OCI-LY1 (cell line): ENCODE data around the gene UQCC5.

ENCODE experiments used
- H2AFZ ChIP-seq: fragments of 200-600 bp; sonication (generic), shearing (Covaris generic); 2 replicates; pipeline ENCODE4 v1.6.0; 2014; ENCODE audit warnings: antibody characterized with exemption, mild to moderate bottlenecking, low read length
- H3F3A ChIP-seq: fragments of 200-600 bp; sonication (generic), shearing (Covaris generic); 2 replicates; pipeline ENCODE4 v1.6.0; 2014; ENCODE audit warnings: mild to moderate bottlenecking, antibody characterized with exemption, low read length, moderate library complexity; ENCODE audit not compliant: insufficient read depth
- H3K27ac ChIP-seq: fragments of 200-600 bp; sonication (generic); 2 replicates; pipeline ENCODE4 v1.5.1; 2014; ENCODE audit warnings: low read length, mixed run types, mild to moderate bottlenecking, low read depth; ENCODE audit not compliant: poor library complexity, severe bottlenecking
- H3K27me3 ChIP-seq: fragments of 200-600 bp; sonication (generic); 2 replicates; pipeline ENCODE4 v1.6.0; 2014; ENCODE audit warnings: antibody characterized with exemption, mild to moderate bottlenecking, low read length, moderate library complexity; ENCODE audit not compliant: insufficient read depth
- H3K36me3 ChIP-seq: fragments of 200-600 bp; sonication (generic); 2 replicates; pipeline ENCODE4 v1.6.1; 2014; ENCODE audit warnings: mild to moderate bottlenecking, antibody characterized with exemption, low read length, moderate library complexity, mixed read lengths; ENCODE audit not compliant: insufficient read depth
- H3K4me1 ChIP-seq: fragments of 200-600 bp; sonication (generic); 2 replicates; pipeline ENCODE4 v1.5.1; 2014; ENCODE audit warnings: mild to moderate bottlenecking, low read length, moderate library complexity; ENCODE audit not compliant: insufficient read depth, severe bottlenecking
- H3K4me2 ChIP-seq: fragments of 200-600 bp; sonication (generic), shearing (Covaris generic); 2 replicates; pipeline ENCODE4 v1.6.1; 2014; ENCODE audit warnings: low read length
- H3K4me3 ChIP-seq: fragments of 200-600 bp; sonication (generic); 2 replicates; pipeline ENCODE4 v1.5.1; 2014; ENCODE audit warnings: low read length, low read depth, mild to moderate bottlenecking, mixed read lengths; ENCODE audit not compliant: poor library complexity, severe bottlenecking
- H3K79me2 ChIP-seq: fragments of 200-600 bp; shearing (Covaris generic); 2 replicates; pipeline ENCODE4 v1.6.1; 2016; ENCODE audit warnings: mixed run types, low read length, mixed read lengths; ENCODE audit not compliant: insufficient read depth
- H3K9ac ChIP-seq: fragments of 200-600 bp; sonication (generic), shearing (Covaris generic); 2 replicates; pipeline ENCODE4 v1.6.1; 2014; ENCODE audit warnings: mild to moderate bottlenecking, low read length, mixed read lengths
- H3K9me2 ChIP-seq: fragments of 200-600 bp; sonication (generic), shearing (Covaris generic); 2 replicates; pipeline ENCODE4 v1.6.1; 2014; ENCODE audit warnings: low read depth, mild to moderate bottlenecking, low read length, mixed read lengths
- H3K9me3 ChIP-seq: fragments of 200-600 bp; shearing (Covaris generic); 2 replicates; pipeline ENCODE4 v1.6.1; 2014; ENCODE audit warnings: low read length, mixed read lengths
- H4K20me1 ChIP-seq: fragments of 200-600 bp; sonication (generic), shearing (Covaris generic); 2 replicates; pipeline ENCODE4 v1.6.0; 2016; ENCODE audit warnings: mild to moderate bottlenecking, low read length; ENCODE audit not compliant: insufficient read depth
- CTCF ChIP-seq: fragments of 200-600 bp; sonication (generic), shearing (Covaris generic); IDR thresholded peaks from 2 replicates; pipeline ENCODE4 v1.5.1; 2017; ENCODE audit warnings: mild to moderate bottlenecking, antibody characterized with exemption, low read length, moderate library complexity, mixed read lengths
- EZH2 ChIP-seq: fragments of 200-600 bp; sonication (generic), shearing (Covaris generic); IDR thresholded peaks from 2 replicates; pipeline ENCODE4 v1.8.0; 2017; ENCODE audit warnings: borderline replicate concordance, mixed run types, mild to moderate bottlenecking, antibody characterized with exemption, low read length, moderate library complexity, mixed read lengths

The UQCC5 gene

GRCh38 chr3:52502808-52503350, 33.5 kb upstream of the UQCC5 start:
- Histone ChIP-seq H3K9ac (no peak overlapping the region), H3K79me2 (no peaks in the 10 kb centered on the region), H3K9me3 (no peaks in the 10 kb centered on the region), H3K27ac (no peak overlapping the region), H4K20me1 (no peaks in the 10 kb centered on the region), H3K9me2 (no peaks in the 10 kb centered on the region), H3K4me2 (no peak overlapping the region), H2AFZ (no peak overlapping the region), H3K4me3 (no peak overlapping the region), H3K36me3 (no peaks in the 10 kb centered on the region), H3K4me1 (no peaks in the 10 kb centered on the region), H3K27me3 (peaks cover 1% of the 10 kb centered on the region), H3F3A (no peaks in the 10 kb centered on the region)
- TF ChIP-seq EZH2 (no peak), CTCF (no peak)

GRCh38 chr3:52503788-52504424, 32.5 kb upstream of the UQCC5 start:
- H3K36me3 ChIP-seq: no peaks in the 10 kb centered on the region
- H2AFZ ChIP-seq: no peak overlapping the region
- H3F3A ChIP-seq: no peaks in the 10 kb centered on the region
- H3K27ac ChIP-seq: no peak overlapping the region
- H3K9ac ChIP-seq: no peak overlapping the region
- H4K20me1 ChIP-seq: no peaks in the 10 kb centered on the region
- no peak overlapping the region for H3K4me3 ChIP-seq
- H3K9me3 ChIP-seq: no peaks in the 10 kb centered on the region
- H3K4me2 ChIP-seq: no peak overlapping the region
- no peaks in the 10 kb centered on the region for H3K4me1 ChIP-seq
- peaks cover 4% of the 10 kb centered on the region for H3K27me3 ChIP-seq
- H3K79me2 ChIP-seq: no peaks in the 10 kb centered on the region
- H3K9me2 ChIP-seq: no peaks in the 10 kb centered on the region
- TF ChIP-seq CTCF (no peak), EZH2 (no peak)

- Histone ChIP-seq H3K9me2 (no peaks in the 10 kb centered on the region), H4K20me1 (no peaks in the 10 kb centered on the region), H3F3A (no peaks in the 10 kb centered on the region), H3K79me2 (no peaks in the 10 kb centered on the region), H3K9me3 (no peaks in the 10 kb centered on the region), H2AFZ (no peak overlapping the region), H3K27ac (no peak overlapping the region), H3K9ac (no peak overlapping the region), H3K4me3 (no peak overlapping the region), H3K4me1 (no peaks in the 10 kb centered on the region), H3K4me2 (no peak overlapping the region), H3K27me3 (peaks cover 4% of the 10 kb centered on the region), H3K36me3 (no peaks in the 10 kb centered on the region)
- TF ChIP-seq CTCF: no peak
- TF ChIP-seq EZH2: no peak
These were observed 31.4 kb upstream of the UQCC5 start for GRCh38 chr3:52504977-52505376.
